ENCODE measurements around the gene HK1. TPM values are rescaled to one million over a fixed set of nuclear protein-coding genes. Genes with fewer than 3 reads are reported as not detected.
"Not testable (repeated sequence)": the region's sequence is repeated elsewhere in the genome, so short reads cannot be mapped to it uniquely, and the experiment has no call there.

Gene HK1
- total RNA-seq, 1 experiment from 2014 or later = 83.2 TPM

GRCh38 chr10:69247313-69247710 is 31.0 kb upstream of the HK1 start:
- Histone ChIP-seq H3K4me3 (no peak overlapping the region), H3K36me3 (no peaks in the 10 kb centered on the region), H3K27me3 (no peaks in the 10 kb centered on the region), H3K9me3 (no peaks in the 10 kb centered on the region)
- no peak for DNase-seq

- H3K4me3 ChIP-seq = no peak overlapping the region
Observed at GRCh38 chr10:69248117-69248730, 30.1 kb upstream of the HK1 start.

GRCh38 chr10:69250041-69250440 is 28.3 kb upstream of the HK1 start:
- Histone ChIP-seq H3K9me3 (no peaks in the 10 kb centered on the region), H3K27me3 (no peaks in the 10 kb centered on the region), H3K4me3 (no peak overlapping the region), H3K36me3 (no peaks in the 10 kb centered on the region)
- DNase-seq = no peak

More at GRCh38 chr10:69248117-69248730, 30.1 kb upstream of the HK1 start:
- no peak for DNase-seq
- no peaks in the 10 kb centered on the region for H3K9me3 ChIP-seq
- no peaks in the 10 kb centered on the region for H3K36me3 ChIP-seq
- no peaks in the 10 kb centered on the region for H3K27me3 ChIP-seq

DNA sequence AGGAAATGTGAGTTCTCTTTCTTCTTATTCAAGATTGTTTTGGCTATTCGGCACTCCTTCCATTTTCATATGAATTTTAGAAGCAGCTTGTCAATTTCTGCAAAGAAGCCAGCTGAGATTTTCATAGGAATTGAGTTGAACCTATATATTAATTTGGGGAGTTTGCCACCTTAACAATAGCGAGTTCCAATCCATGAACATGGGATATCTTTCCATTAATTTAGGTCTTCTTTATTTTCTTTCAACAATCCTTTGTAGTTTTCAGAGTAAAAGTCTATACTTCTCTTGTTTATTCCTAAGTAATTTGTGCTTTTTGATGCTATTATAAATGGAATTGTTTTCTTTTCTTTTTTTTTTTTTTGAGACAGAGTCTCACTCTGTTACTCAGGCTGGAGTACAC is 26.9 kb upstream of the HK1 start:
- H3K4me3 ChIP-seq, H3K36me3 ChIP-seq, H3K27me3 ChIP-seq, H3K9me3 ChIP-seq, DNase-seq: not testable (repeated sequence)

DNA sequence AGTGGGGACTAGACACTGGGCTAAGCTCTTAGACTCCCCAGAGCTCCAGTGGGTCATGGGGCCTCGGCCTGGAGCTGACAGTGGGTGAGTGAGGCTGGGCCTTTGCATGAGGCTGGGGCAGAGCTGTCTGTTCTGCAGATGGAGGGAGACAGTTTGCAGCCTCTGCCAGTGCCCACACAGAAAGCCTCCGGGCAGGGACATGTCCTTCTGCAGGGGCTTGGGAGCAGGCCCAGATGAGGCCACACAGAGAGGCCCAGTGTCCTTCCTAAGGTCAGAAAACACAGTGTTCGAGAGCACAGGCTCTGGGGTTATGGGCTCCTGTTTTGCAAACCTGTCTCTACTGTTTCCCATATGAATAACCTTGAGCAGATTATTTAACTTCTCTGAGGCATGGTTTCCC is 25.1 kb upstream of the HK1 start:
- H3K27me3 ChIP-seq = no peaks in the 10 kb centered on the region
- no peaks in the 10 kb centered on the region for H3K36me3 ChIP-seq
- no peak for DNase-seq
- H3K9me3 ChIP-seq = no peaks in the 10 kb centered on the region
- H3K4me3 ChIP-seq = no peak overlapping the region

DNA sequence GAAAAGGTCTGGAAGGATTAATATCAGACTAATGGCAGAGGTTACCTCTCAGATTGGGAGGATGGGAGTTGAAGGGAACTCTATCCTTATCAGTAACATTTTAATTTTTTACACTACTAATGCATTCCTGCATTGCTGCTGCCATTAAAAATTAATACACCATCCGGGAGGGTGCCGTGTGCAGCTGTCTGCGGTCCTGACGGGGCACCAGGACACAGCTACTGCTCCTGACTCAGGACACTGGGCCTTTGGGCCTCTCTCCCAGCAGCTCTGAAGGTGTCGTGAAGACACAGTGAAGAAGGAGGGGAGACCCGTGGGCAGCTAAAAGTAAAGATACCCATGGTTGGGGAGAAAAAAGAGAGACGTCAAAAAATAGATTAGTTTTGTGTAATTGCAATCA is 23.4 kb upstream of the HK1 start:
- Histone ChIP-seq H3K36me3 (no peaks in the 10 kb centered on the region), H3K4me3 (no peak overlapping the region), H3K9me3 (no peaks in the 10 kb centered on the region), H3K27me3 (no peaks in the 10 kb centered on the region)
- DNase-seq = no peak

DNA sequence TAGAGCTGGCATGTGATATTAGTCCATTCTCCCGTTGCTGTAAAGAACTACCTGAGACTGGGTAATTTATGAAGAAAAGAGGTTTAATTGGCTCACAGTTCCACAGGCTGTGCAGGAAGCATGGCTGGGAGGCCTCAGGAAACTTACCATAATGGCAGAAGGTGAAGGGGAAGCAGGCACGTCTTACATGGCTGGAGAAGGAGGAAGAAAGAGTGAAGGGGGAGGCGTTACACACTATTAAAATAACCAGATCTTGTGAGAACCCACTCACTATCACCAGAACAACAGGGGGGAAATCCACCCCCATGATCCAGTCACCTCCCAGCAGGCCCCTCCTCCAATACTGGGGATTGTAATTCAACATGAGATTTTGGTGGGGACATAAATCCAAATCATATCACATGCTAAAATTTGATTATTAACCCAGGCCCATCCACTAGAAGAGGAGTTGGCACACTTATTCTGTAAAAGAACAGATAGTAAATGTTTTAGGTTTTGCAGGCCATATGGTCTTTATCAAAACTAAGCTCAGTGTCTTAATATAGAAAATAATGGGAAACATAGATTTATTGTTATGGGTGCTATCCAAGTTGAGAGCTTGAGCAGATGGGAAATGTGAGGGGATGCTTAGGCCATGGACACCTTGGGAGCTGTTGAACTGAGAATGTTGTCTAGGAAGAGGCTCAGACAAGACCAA is 18.6 kb upstream of the HK1 start:
- H3K27me3 ChIP-seq = no peaks in the 10 kb centered on the region
- H3K9me3 ChIP-seq = no peaks in the 10 kb centered on the region
- no peaks in the 10 kb centered on the region for H3K36me3 ChIP-seq
- DNase-seq = no peak
- H3K4me3 ChIP-seq = no peak overlapping the region

- Histone ChIP-seq H3K27me3 (no peaks in the 10 kb centered on the region), H3K9me3 (no peaks in the 10 kb centered on the region), H3K36me3 (no peaks in the 10 kb centered on the region), H3K4me3 (no peak overlapping the region)
- no peak for DNase-seq
Observed at GRCh38 chr10:69261184-69261583, 17.1 kb upstream of the HK1 start.

DNA sequence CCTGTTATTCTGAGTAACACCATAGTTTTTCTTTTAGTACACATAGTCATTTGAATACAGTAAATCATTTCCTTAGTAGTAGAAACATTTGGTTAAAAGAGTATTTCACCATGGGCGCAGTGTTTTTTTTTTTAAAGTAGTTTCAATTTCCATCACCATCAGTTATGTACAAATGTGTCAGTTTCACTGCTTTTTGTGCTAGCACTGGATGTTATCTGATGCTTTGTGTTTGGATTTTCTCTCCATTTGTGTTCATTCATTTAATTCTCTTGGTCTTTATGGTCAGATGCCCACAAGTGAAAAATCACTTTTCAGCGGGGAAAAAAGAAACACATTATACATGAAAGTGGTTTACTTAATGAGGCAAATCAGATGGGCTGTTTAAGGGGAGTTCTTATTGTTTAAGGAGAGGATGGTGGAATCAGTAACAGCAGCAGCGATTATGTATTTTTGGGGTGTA is 16.0 kb upstream of the HK1 start:
- Histone ChIP-seq H3K36me3 (no peaks in the 10 kb centered on the region), H3K4me3 (no peak overlapping the region), H3K9me3 (no peaks in the 10 kb centered on the region), H3K27me3 (no peaks in the 10 kb centered on the region)
- DNase-seq = no peak

DNA sequence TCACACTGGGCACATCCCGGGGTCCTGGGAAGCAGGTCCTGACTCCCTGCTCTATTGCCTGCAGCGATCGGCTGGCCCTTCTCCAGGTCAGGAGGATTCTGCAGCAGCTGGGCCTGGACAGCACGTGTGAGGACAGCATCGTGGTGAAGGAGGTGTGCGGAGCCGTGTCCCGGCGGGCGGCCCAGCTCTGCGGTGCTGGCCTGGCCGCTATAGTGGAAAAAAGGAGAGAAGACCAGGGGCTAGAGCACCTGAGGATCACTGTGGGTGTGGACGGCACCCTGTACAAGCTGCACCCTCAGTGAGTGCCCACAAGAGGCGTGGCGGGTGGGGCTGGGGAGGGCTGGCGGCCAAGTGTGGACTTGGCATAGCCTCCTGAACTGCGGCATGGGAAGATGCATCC is 12.8 kb upstream of the HK1 start:
- DNase-seq = no peak
- Histone ChIP-seq H3K27me3 (no peaks in the 10 kb centered on the region), H3K36me3 (no peaks in the 10 kb centered on the region), H3K4me3 (no peak overlapping the region), H3K9me3 (no peaks in the 10 kb centered on the region)

GRCh38 chr10:69268761-69269416 is 9.4 kb upstream of the HK1 start:
- Histone ChIP-seq H3K9me3 (peaks cover 8% of the 10 kb centered on the region; the same call in 1 of the 2 replicates), H3K36me3 (no peaks in the 10 kb centered on the region), H3K4me3 (no peak overlapping the region), H3K27me3 (no peaks in the 10 kb centered on the region)
- DNase-seq = no peak

DNA sequence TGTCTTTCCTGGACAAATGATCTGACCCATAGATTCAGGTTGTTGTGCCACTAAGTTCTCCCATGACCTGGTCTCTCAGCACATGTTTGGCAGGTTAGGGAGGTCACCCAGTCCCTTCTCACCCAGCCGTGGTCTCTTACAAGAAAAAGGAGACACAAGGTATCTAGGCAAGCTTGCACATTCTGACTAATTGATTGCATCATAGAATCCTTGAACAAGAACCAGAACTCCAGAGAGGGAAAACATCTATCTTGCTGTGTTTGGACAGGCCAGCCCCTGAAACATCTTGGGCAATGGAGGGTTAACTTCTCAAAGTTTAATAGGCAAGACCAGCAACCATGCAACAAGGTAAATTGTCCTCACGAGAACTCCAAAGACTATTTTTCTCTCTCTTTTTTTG is 8.5 kb upstream of the HK1 start:
- Histone ChIP-seq H3K4me3 (no peak overlapping the region), H3K27me3 (no peaks in the 10 kb centered on the region), H3K36me3 (no peaks in the 10 kb centered on the region), H3K9me3 (peaks cover 8% of the 10 kb centered on the region; the same call in 1 of the 2 replicates)
- DNase-seq = no peak

GRCh38 chr10:69270990-69271389 is 7.3 kb upstream of the HK1 start:
- no peaks in the 10 kb centered on the region for H3K27me3 ChIP-seq
- peaks cover 8% of the 10 kb centered on the region; the same call in 1 of the 2 replicates for H3K9me3 ChIP-seq
- no peak for DNase-seq
- H3K36me3 ChIP-seq = no peaks in the 10 kb centered on the region
- no peak overlapping the region for H3K4me3 ChIP-seq

- no peak overlapping the region for H3K4me3 ChIP-seq
- no peaks in the 10 kb centered on the region for H3K27me3 ChIP-seq
- H3K36me3 ChIP-seq = no peaks in the 10 kb centered on the region
- peaks cover 8% of the 10 kb centered on the region; the same call in 1 of the 2 replicates for H3K9me3 ChIP-seq
- no peak for DNase-seq
Observed at GRCh38 chr10:69272624-69273023, 5.7 kb upstream of the HK1 start.

- no peak for DNase-seq
Observed at GRCh38 chr10:69275444-69275843, 2.9 kb upstream of the HK1 start.

DNA sequence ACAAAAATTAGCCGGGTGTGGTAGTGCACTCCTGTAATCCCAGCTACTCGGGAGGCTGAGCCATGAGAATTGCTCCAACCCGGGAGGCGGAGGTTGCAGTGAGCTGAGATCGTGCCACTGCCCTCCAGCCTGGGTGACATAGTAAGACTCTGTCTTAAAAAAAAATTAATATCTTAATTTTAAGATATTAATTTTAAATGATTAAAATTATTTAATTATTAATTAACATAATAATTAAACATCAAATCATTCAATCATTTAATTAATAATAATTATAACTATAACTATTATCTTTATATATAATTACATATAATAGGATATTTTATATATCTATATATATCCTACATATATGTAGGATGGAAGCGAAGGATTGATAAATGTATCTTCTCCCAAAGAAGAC is 1.8 kb upstream of the HK1 start:
- H3K4me3 ChIP-seq = no peak overlapping the region
- H3K27me3 ChIP-seq = no peaks in the 10 kb centered on the region
- peaks cover 9% of the 10 kb centered on the region; the same call in 1 of the 2 replicates for H3K9me3 ChIP-seq
- H3K36me3 ChIP-seq = no peaks in the 10 kb centered on the region
- no peak for DNase-seq

More at GRCh38 chr10:69275444-69275843, 2.9 kb upstream of the HK1 start:
- Histone ChIP-seq H3K36me3 (no peaks in the 10 kb centered on the region), H3K4me3 (no peak overlapping the region), H3K27me3 (no peaks in the 10 kb centered on the region), H3K9me3 (peaks cover 8% of the 10 kb centered on the region; the same call in 1 of the 2 replicates)

- Histone ChIP-seq H3K4me3 (no peak overlapping the region), H3K9me3 (peaks cover 3% of the 10 kb centered on the region; the same call in 1 of the 2 replicates), H3K27me3 (no peaks in the 10 kb centered on the region), H3K36me3 (no peaks in the 10 kb centered on the region)
- DNase-seq = no peak
Observed at GRCh38 chr10:69279110-69279509, 814 bp downstream of the HK1 start.
